SU-DHL-6 (cell line): ENCODE results near the gene HTD2.

Experiments
- CTCF ChIP-seq: fragments of 200-600 bp; sonication (generic); IDR thresholded peaks from one replicate; pipeline ENCODE4 v1.5.1; 2017; ENCODE audit warnings: antibody characterized with exemption, mild to moderate bottlenecking, low read length, moderate library complexity; ENCODE audit not compliant: insufficient read depth, poor library complexity, severe bottlenecking
- EZH2phosphoT487 ChIP-seq: fragments of 200-600 bp; sonication (generic), shearing (Covaris generic); conservative IDR thresholded peaks from 2 replicates; pipeline ENCODE4 v1.6.1; 2018; ENCODE audit warnings: mild to moderate bottlenecking, antibody characterized with exemption, low read length, moderate library complexity, mixed read lengths

DNA sequence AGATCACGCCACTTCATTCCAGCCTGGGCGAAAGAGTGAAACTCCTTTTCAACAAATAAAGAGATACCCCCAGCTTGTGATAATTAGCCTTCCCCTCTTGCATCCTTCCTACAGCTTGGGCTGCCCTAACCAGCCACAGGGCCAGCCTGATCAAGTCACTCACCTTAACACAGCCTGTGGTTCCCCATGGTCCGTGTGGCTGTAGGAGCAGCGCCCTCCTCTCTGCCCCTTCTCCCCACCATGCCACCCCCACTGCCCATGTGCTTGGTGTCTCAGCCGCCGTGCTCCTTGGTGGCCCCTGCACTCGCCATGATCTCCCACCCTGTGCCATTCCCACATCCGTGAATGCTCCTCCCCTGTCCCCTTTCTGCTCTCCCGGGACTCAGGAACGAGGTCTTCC is 13.5 kb upstream of the HTD2 start:
- TF ChIP-seq EZH2phosphoT487: no peak
- TF ChIP-seq CTCF: no peak
